H1 (cell line): ENCODE data around the gene ROBO4. TPM values are rescaled to one million over a fixed set of nuclear protein-coding genes. Genes with fewer than 3 reads are reported as not detected.

Experiments
- CTCF ChIA-PET: fragments of 300-600 bp; sonication (Branson Sonifier 250); formaldehyde crosslinking; loops from one replicate; lab custom pipeline; 2021; ENCODE audit not compliant: partially characterized antibody; lab: Charles Lee
- POLR2A ChIA-PET: fragments of 300-600 bp; sonication (Branson Sonifier 250); formaldehyde crosslinking; loops from one replicate; lab custom pipeline; 2021; ENCODE audit warnings: inconsistent platforms; ENCODE audit not compliant: partially characterized antibody; lab: Charles Lee
- DNase-seq, 2 experiments: peaks; one replicate each; pipeline versions ENCODE4 v3.0.0 to v3.0.0-alpha.2; 2010 to 2022; ENCODE audit warnings: low spot score in 2 of 2, low read depth in 1 of 2, mixed read lengths in 1 of 2
- FAIRE-seq: peaks from 2 replicates; lab custom pipeline; 2011; peaks lifted over from hg19 to GRCh38; lab: Jason Lieb, UNC
- H2AFZ ChIP-seq: 2 replicates; pipeline ENCODE4 v1.8.1; 2012; ENCODE audit warnings: low read length, inconsistent platforms
- H2AK5ac ChIP-seq: 2 replicates; pipeline ENCODE4 v1.6.1; 2013; ENCODE audit warnings: low read depth, low read length
- H2BK120ac ChIP-seq: replicated peaks from 2 replicates; pipeline ENCODE3; 2013; ENCODE audit warnings: low read depth, low read length, inconsistent platforms
- H2BK12ac ChIP-seq: 2 replicates; pipeline ENCODE4 v1.6.1; 2013; ENCODE audit warnings: low read depth, low read length
- H2BK15ac ChIP-seq: 2 replicates; pipeline ENCODE4 v1.6.1; 2013; ENCODE audit warnings: low read length
- H2BK20ac ChIP-seq: 2 replicates; pipeline ENCODE4 v1.6.1; 2013; ENCODE audit warnings: low read length
- H2BK5ac ChIP-seq: 2 replicates; pipeline ENCODE4 v1.6.1; 2013; ENCODE audit warnings: low read depth, low read length
- H3K14ac ChIP-seq: 2 replicates; pipeline ENCODE4 v1.6.1; 2013; ENCODE audit warnings: inconsistent platforms; ENCODE audit not compliant: insufficient read length
- H3K18ac ChIP-seq: 2 replicates; pipeline ENCODE4 v1.6.1; 2013; ENCODE audit warnings: low read length; ENCODE audit errors: extremely low read depth
- H3K23ac ChIP-seq: 2 replicates; pipeline ENCODE4 v1.6.1; 2013; ENCODE audit warnings: inconsistent platforms; ENCODE audit not compliant: insufficient read length
- H3K23me2 ChIP-seq: 2 replicates; pipeline ENCODE4 v1.6.1; 2013; ENCODE audit warnings: low read depth, low read length
- H3K27ac ChIP-seq: 2 replicates; pipeline ENCODE4 v1.6.1; 2011; ENCODE audit warnings: low read depth, low read length, inconsistent platforms
- H3K27me3 ChIP-seq, 4 experiments: replicated peaks in 1 of 4; 1 replicate in 1 of 4; 2 replicates in 3 of 4; pipeline versions ENCODE4 v1.6.1 to v1.8.1; 2011 to 2013; ENCODE audit warnings: low read length in 3 of 4, mild to moderate bottlenecking in 3 of 4, inconsistent platforms in 2 of 4, mixed read lengths in 2 of 4, moderate library complexity in 1 of 4; ENCODE audit not compliant: control insufficient read depth in 3 of 4, insufficient read depth in 3 of 4; ENCODE audit errors: extremely low read depth in 1 of 4
- H3K36me3 ChIP-seq, 4 experiments: 2 replicates each; pipeline versions ENCODE4 v1.6.1 to v1.8.1; 2011 to 2013; ENCODE audit warnings: mild to moderate bottlenecking in 4 of 4, low read length in 3 of 4, moderate library complexity in 2 of 4, control low read depth in 1 of 4, inconsistent platforms in 1 of 4; ENCODE audit not compliant: insufficient read depth in 4 of 4, control insufficient read depth in 2 of 4
- H3K4ac ChIP-seq: replicated peaks from 2 replicates; pipeline ENCODE3; 2013; ENCODE audit warnings: low read length, low read depth, mixed read lengths, inconsistent platforms; ENCODE audit not compliant: insufficient read length
- H3K4me1 ChIP-seq, 4 experiments: replicated peaks in 1 of 4; 1 replicate in 1 of 4; 2 replicates in 3 of 4; pipeline versions ENCODE4 v1.6.1 to v1.8.1; 2011 to 2013; ENCODE audit warnings: low read length in 3 of 4, inconsistent platforms in 2 of 4, mixed read lengths in 1 of 4; ENCODE audit not compliant: insufficient read depth in 4 of 4, control insufficient read depth in 3 of 4
- H3K4me2 ChIP-seq, 2 experiments: 2 replicates each; pipeline versions ENCODE4 v1.6.1 to v1.8.1; 2011 to 2013; ENCODE audit warnings: low read depth in 2 of 2, low read length in 2 of 2, control low read depth in 1 of 2, inconsistent platforms in 1 of 2, mild to moderate bottlenecking in 1 of 2; ENCODE audit not compliant: insufficient read depth in 1 of 2
- H3K4me3 ChIP-seq, 4 experiments: fragments of 200-600, 300-600 bp in 1 of 4; sonication (generic), shearing (Covaris generic), sonication (Bioruptor Twin) in 1 of 4; 2 replicates each; pipeline versions ENCODE4 v1.5.1 to v1.8.1; 2011 to 2016; ENCODE audit warnings: low read length in 4 of 4, low read depth in 3 of 4, control low read depth in 2 of 4, inconsistent platforms in 2 of 4, mild to moderate bottlenecking in 2 of 4, mixed read lengths in 1 of 4, moderate library complexity in 1 of 4; ENCODE audit not compliant: insufficient read depth in 2 of 4; ENCODE audit errors: extremely low read depth in 1 of 4
- H3K56ac ChIP-seq: replicated peaks from 2 replicates; pipeline ENCODE3; 2013; ENCODE audit warnings: low read depth, mild to moderate bottlenecking, mixed read lengths, low read length, inconsistent platforms; ENCODE audit not compliant: insufficient read length
- H3K79me1 ChIP-seq: 2 replicates; pipeline ENCODE4 v1.6.1; 2013; ENCODE audit warnings: low read depth, low read length, control low read depth
- H3K79me2 ChIP-seq, 2 experiments: 2 replicates each; pipeline versions ENCODE4 v1.6.1 to v1.8.1; 2012 to 2013; ENCODE audit warnings: low read length in 2 of 2, mild to moderate bottlenecking in 2 of 2, inconsistent platforms in 1 of 2; ENCODE audit not compliant: insufficient read depth in 2 of 2, control insufficient read depth in 1 of 2
- H3K9ac ChIP-seq, 4 experiments: replicated peaks in 1 of 4; 1 replicate in 1 of 4; 2 replicates in 3 of 4; pipeline versions ENCODE4 v1.6.1 to v1.8.1; 2011 to 2013; ENCODE audit warnings: low read depth in 3 of 4, low read length in 3 of 4, control low read depth in 2 of 4, mild to moderate bottlenecking in 2 of 4, moderate library complexity in 2 of 4, inconsistent platforms in 1 of 4; ENCODE audit errors: extremely low read depth in 1 of 4
- H3K9me3 ChIP-seq, 2 experiments: 2 replicates each; pipeline versions ENCODE4 v1.6.1 to v1.8.1; 2012 to 2013; ENCODE audit warnings: mild to moderate bottlenecking in 2 of 2, moderate library complexity in 2 of 2, control low read depth in 1 of 2, inconsistent platforms in 1 of 2, low read depth in 1 of 2, low read length in 1 of 2, mixed read lengths in 1 of 2; ENCODE audit not compliant: insufficient read depth in 2 of 2
- H4K20me1 ChIP-seq, 2 experiments: replicated peaks in 1 of 2; 2 replicates each; pipeline versions ENCODE3 to v1.8.1; 2011 to 2013; ENCODE audit warnings: inconsistent platforms in 2 of 2, low read length in 2 of 2, mild to moderate bottlenecking in 1 of 2; ENCODE audit not compliant: insufficient read depth in 2 of 2, control insufficient read depth in 1 of 2
- H4K5ac ChIP-seq: 2 replicates; pipeline ENCODE4 v1.6.1; 2013; ENCODE audit warnings: low read length, low read depth, mixed read lengths, inconsistent platforms; ENCODE audit not compliant: insufficient read length
- H4K8ac ChIP-seq: 2 replicates; pipeline ENCODE4 v1.8.0; 2013; ENCODE audit warnings: mild to moderate bottlenecking, moderate library complexity, low read length, inconsistent platforms; ENCODE audit not compliant: insufficient read depth; ENCODE audit errors: extremely low read depth
- H4K91ac ChIP-seq: replicated peaks from 2 replicates; pipeline ENCODE3; 2013; ENCODE audit warnings: low read length, mixed read lengths, inconsistent platforms; ENCODE audit not compliant: insufficient read length
- JUN ChIP-seq: IDR thresholded peaks from 2 replicates; pipeline ENCODE4 v1.6.1; 2011; ENCODE audit warnings: low read depth, mild to moderate bottlenecking, improper control_type of control experiment, low read length
- JUND ChIP-seq: IDR thresholded peaks from 2 replicates; pipeline ENCODE4 v1.6.1; 2011; ENCODE audit warnings: mild to moderate bottlenecking, improper control_type of control experiment, low read length
- SUZ12 ChIP-seq: fragments of 200-600 bp; sonication (generic); IDR thresholded peaks from 2 replicates; pipeline ENCODE4 v1.6.1; 2012; ENCODE audit warnings: mild to moderate bottlenecking, inconsistent platforms, low read length, moderate library complexity, mixed read lengths
- TBP ChIP-seq: IDR thresholded peaks from 2 replicates; pipeline ENCODE4 v1.6.1; 2011; ENCODE audit warnings: low read depth, low read length, improper control_type of control experiment
- YY1 ChIP-seq: IDR thresholded peaks from 2 replicates; pipeline ENCODE4 v1.6.1; 2011; ENCODE audit warnings: low read depth, mild to moderate bottlenecking, low read length
- WGBS, 2 experiments: shearing (Covaris generic) in 1 of 2; methylation state at CpG; one replicate each; pipeline versions ENCODE4 v1.1.6 to v1.1.7; 2013 to 2015; ENCODE audit warnings: low lambda C conversion rate in 2 of 2, mixed read lengths in 2 of 2, inconsistent platforms in 1 of 2, low coverage in 1 of 2, missing lambda C conversion rate in 1 of 2; ENCODE audit not compliant: insufficient replicate concordance in 2 of 2, insufficient coverage in 1 of 2, insufficient read length in 1 of 2; ENCODE audit errors: extremely low coverage in 1 of 2, missing lambda C conversion rate in 1 of 2; 5-methylcytosine and 5-hydroxymethylcytosine counted together
- polyA plus RNA-seq, 7 experiments: library from polyadenylated mRNA; depleted of rRNA in 3 of 7; stranded (reverse) in 5 of 7; unstranded in 2 of 7; fragments of >200 nt in 5 of 7; fragments of 200-250 nt in 2 of 7; gene quantifications; 1 replicate in 5 of 7; 2 replicates in 1 of 7; 4 replicates in 1 of 7; pipeline versions ENCODE4 v1.2.1 to v1.2.3, GENCODE V29; 2011 to 2013; ENCODE audit warnings: missing spikeins in 2 of 7, mixed read lengths in 2 of 7
- total RNA-seq: library from RNA; stranded (reverse); fragmentation: NEBNext Ultra II Directional; extraction: Animal tissue kit (Norgen Biotek cat#: 25700); gene quantifications from 2 replicates; pipeline ENCODE4 v1.2.1, GENCODE V29; 2021
- TF ChIP-seq, protein P1 (sequence below): IDR thresholded peaks from 2 replicates; pipeline ENCODE4 v1.6.1; 2011; ENCODE audit warnings: low read length, improper control_type of control experiment

ROBO4 gene
- total and polyA plus RNA-seq, 2 of the 8 experiments (the other 6 are each of a cell fraction or from before 2014, with no cell fraction given), result 0.03 TPM; not detected in 1

DNA sequence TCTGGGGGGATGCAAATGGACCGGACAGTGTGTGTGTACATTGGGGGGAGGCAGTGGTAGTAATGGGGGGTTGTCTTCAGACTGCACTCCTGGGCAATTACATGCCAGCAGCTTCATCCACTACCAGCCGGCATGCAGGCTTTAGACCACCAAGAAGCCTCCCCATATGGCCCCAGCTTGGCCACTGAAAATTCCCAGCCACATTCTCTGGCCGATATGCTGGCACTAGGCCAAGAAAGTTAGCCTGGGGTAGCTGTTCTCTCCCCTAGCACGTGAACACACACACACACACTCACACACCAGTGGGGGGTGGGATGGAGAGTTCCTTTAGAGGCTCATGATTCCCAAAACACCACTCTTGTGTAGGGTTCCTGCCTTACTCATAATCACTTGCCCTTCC lies 36.0 kb downstream of the ROBO4 start:
- Histone ChIP-seq H3K9me3 (no peaks in the 10 kb centered on the region), H3K4me3 (no peak overlapping the region), H2BK12ac (no peak overlapping the region), H3K23ac (no peak overlapping the region), H3K79me1 (no peaks in the 10 kb centered on the region), H4K20me1 (peaks cover 9 to 21% of the 10 kb centered on the region in 2 experiments), H4K5ac (no peak overlapping the region), H4K8ac (no peak overlapping the region), H2AFZ (no peak overlapping the region), H3K4ac (no peak overlapping the region), H3K36me3 (no peaks in the 10 kb centered on the region), H2AK5ac (no peak overlapping the region), H2BK5ac (no peak overlapping the region), H3K9ac (no peak overlapping the region), H3K14ac (no peak overlapping the region), H3K56ac (no peak overlapping the region), H2BK15ac (0 out of 2 replicates have a peak overlapping the region, but pooled peaks have one; percentile 16)
- no peak for DNase-seq
- ChIA-PET POLR2A (no interaction called here), CTCF (interaction anchor here (0.7 to 1.8 kb wide), 7 partner anchors 20 to 198 kb away, joined by 3 to 5 read pairs (median 3); partner anchors contain the start of gene HEPACAM)
- TF ChIP-seq TBP (no peak), SUZ12 (no peak), JUND (no peak), JUN (no peak), YY1 (no peak)
- TF ChIP-seq, protein P1, sequence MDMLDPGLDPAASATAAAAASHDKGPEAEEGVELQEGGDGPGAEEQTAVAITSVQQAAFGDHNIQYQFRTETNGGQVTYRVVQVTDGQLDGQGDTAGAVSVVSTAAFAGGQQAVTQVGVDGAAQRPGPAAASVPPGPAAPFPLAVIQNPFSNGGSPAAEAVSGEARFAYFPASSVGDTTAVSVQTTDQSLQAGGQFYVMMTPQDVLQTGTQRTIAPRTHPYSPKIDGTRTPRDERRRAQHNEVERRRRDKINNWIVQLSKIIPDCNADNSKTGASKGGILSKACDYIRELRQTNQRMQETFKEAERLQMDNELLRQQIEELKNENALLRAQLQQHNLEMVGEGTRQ, result no peak
- TF ChIP-seq, all 59 proteins: peak for 0
- 55% methylated on average over 4 of the region's 4 CpGs; no CpG with 5 or more reads in 1 of the 2 experiments for WGBS, 2 experiments
- Histone ChIP-seq H3K18ac (no peak overlapping the region), H3K4me1 (peaks cover 0 to 15% (median 13%) of the 10 kb centered on the region in 4 experiments; a peak in 6 of 7 replicates), H3K23me2 (peaks cover 4% of the 10 kb centered on the region; the same call in 1 of the 2 replicates), H2BK20ac (no peak overlapping the region), H3K79me2 (no peaks in the 10 kb centered on the region), H3K27me3 (peaks cover 57 to 71% (median 64%) of the 10 kb centered on the region in 4 experiments), H4K91ac (no peak overlapping the region), H3K27ac (no peak overlapping the region), H3K4me2 (no peak overlapping the region), H2BK120ac (no peak overlapping the region)
- FAIRE-seq, result no peak
